ENCODE measurements around the gene LRRC43. TPM values are rescaled to one million over a fixed set of nuclear protein-coding genes. Genes with fewer than 3 reads are reported as not detected.
A peak's percentile ranks its signal among the peaks of the same experiment; 100 is the strongest.
"Not testable (repeated sequence)": the region's sequence is repeated elsewhere in the genome, so short reads cannot be mapped to it uniquely, and the experiment has no call there.

Gene LRRC43
- total and polyA plus RNA-seq, 5 donors = 0.69 to 3.1 (median 1.6) TPM

GRCh38 chr12:122194804-122195203, 11.9 kb downstream of the LRRC43 start:
- intact Hi-C loops (cut with DNase I) = no loop called here
- WGBS = 63% methylated on average over 1 of the region's 1 CpG
- Histone ChIP-seq H3K27ac (ENCODE audit: low read length) (no peak overlapping the region), H3K4me1 (ENCODE audit: control insufficient read depth, insufficient read depth, low read length) (no peaks in the 10 kb centered on the region), H3K9me3 (ENCODE audit: control insufficient read depth, low read length) (no peaks in the 10 kb centered on the region), H3K4me3 (ENCODE audit: low read length) (no peak overlapping the region), H3K27me3 (ENCODE audit: control insufficient read depth, insufficient read depth) (no peaks in the 10 kb centered on the region)
- no peak for ATAC-seq
- DNase-seq = no peak

GRCh38 chr12:122195405-122195804, 12.5 kb downstream of the LRRC43 start:
- Histone ChIP-seq H3K4me1 (ENCODE audit: control insufficient read depth, insufficient read depth, low read length) (no peaks in the 10 kb centered on the region), H3K9me3 (ENCODE audit: control insufficient read depth, low read length) (no peaks in the 10 kb centered on the region), H3K27me3 (ENCODE audit: control insufficient read depth, insufficient read depth) (no peaks in the 10 kb centered on the region), H3K4me3 (ENCODE audit: low read length) (no peak overlapping the region), H3K27ac (ENCODE audit: low read length) (no peak overlapping the region)
- DNase-seq (no peak), ATAC-seq (no peak)
- WGBS = 92% methylated on average over 4 of the region's 4 CpGs
- intact Hi-C loops (cut with DNase I) = no loop called here

GRCh38 chr12:122197612-122197966, 14.7 kb downstream of the LRRC43 start:
- H3K27me3 ChIP-seq (ENCODE audit: control insufficient read depth, insufficient read depth) = no peaks in the 10 kb centered on the region
- H3K27ac ChIP-seq (ENCODE audit: low read length) = no peak overlapping the region
- H3K9me3 ChIP-seq (ENCODE audit: control insufficient read depth, low read length) = no peaks in the 10 kb centered on the region
- DNase-seq = no peak
- WGBS = 43% methylated on average over 1 of the region's 1 CpG
- intact Hi-C loops (cut with DNase I) = no loop called here
- ATAC-seq = no peak
- no peaks in the 10 kb centered on the region for H3K4me1 ChIP-seq (ENCODE audit: control insufficient read depth, insufficient read depth, low read length)
- no peak overlapping the region for H3K4me3 ChIP-seq (ENCODE audit: low read length)

GRCh38 chr12:122199484-122200355, 16.8 kb downstream of the LRRC43 start:
- H3K4me1 ChIP-seq (ENCODE audit: control insufficient read depth, insufficient read depth, low read length) = no peaks in the 10 kb centered on the region
- H3K9me3 ChIP-seq (ENCODE audit: control insufficient read depth, low read length) = no peaks in the 10 kb centered on the region
- 91% methylated on average over 29 of the region's 29 CpGs for WGBS
- ATAC-seq = no peak
- H3K27ac ChIP-seq (ENCODE audit: low read length) = no peak overlapping the region
- DNase-seq = no peak
- intact Hi-C loops (cut with DNase I) = no loop called here
- H3K27me3 ChIP-seq (ENCODE audit: control insufficient read depth, insufficient read depth) = no peaks in the 10 kb centered on the region
- no peak overlapping the region for H3K4me3 ChIP-seq (ENCODE audit: low read length)

GRCh38 chr12:122200541-122201175, 17.7 kb downstream of the LRRC43 start:
- Histone ChIP-seq H3K27ac (ENCODE audit: low read length) (no peak overlapping the region), H3K4me3 (ENCODE audit: low read length) (no peak overlapping the region), H3K27me3 (ENCODE audit: control insufficient read depth, insufficient read depth) (no peaks in the 10 kb centered on the region), H3K4me1 (ENCODE audit: control insufficient read depth, insufficient read depth, low read length) (no peaks in the 10 kb centered on the region), H3K9me3 (ENCODE audit: control insufficient read depth, low read length) (no peaks in the 10 kb centered on the region)
- intact Hi-C loops (cut with DNase I) = no loop called here
- ATAC-seq = no peak
- DNase-seq = no peak
- WGBS = 70% methylated on average over 24 of the region's 24 CpGs

GRCh38 chr12:122201381-122201780, 18.5 kb downstream of the LRRC43 start:
- Histone ChIP-seq H3K27ac (ENCODE audit: low read length) (no peak overlapping the region), H3K27me3 (ENCODE audit: control insufficient read depth, insufficient read depth) (no peaks in the 10 kb centered on the region), H3K9me3 (ENCODE audit: control insufficient read depth, low read length) (no peaks in the 10 kb centered on the region), H3K4me3 (ENCODE audit: low read length) (no peak overlapping the region), H3K4me1 (ENCODE audit: control insufficient read depth, insufficient read depth, low read length) (no peaks in the 10 kb centered on the region)
- intact Hi-C loops (cut with DNase I) = no loop called here
- 91% methylated on average over 5 of the region's 5 CpGs for WGBS
- ATAC-seq (no peak), DNase-seq (no peak)

GRCh38 chr12:122202017-122202416, 19.1 kb downstream of the LRRC43 start:
- intact Hi-C loops (cut with DNase I) = no loop called here
- Histone ChIP-seq H3K9me3 (ENCODE audit: control insufficient read depth, low read length) (no peaks in the 10 kb centered on the region), H3K27me3 (ENCODE audit: control insufficient read depth, insufficient read depth) (no peaks in the 10 kb centered on the region), H3K4me3 (ENCODE audit: low read length) (no peak overlapping the region), H3K4me1 (ENCODE audit: control insufficient read depth, insufficient read depth, low read length) (no peaks in the 10 kb centered on the region), H3K27ac (ENCODE audit: low read length) (no peak overlapping the region)
- 97% methylated on average over 6 of the region's 6 CpGs for WGBS
- DNase-seq (no peak), ATAC-seq (no peak)

- DNase-seq; H3K4me1 ChIP-seq (ENCODE audit: control insufficient read depth, insufficient read depth, low read length); intact Hi-C loops (cut with DNase I); H3K27ac ChIP-seq (ENCODE audit: low read length); H3K27me3 ChIP-seq (ENCODE audit: control insufficient read depth, insufficient read depth); ATAC-seq; H3K9me3 ChIP-seq (ENCODE audit: control insufficient read depth, low read length): not testable (repeated sequence)
- peak overlapping the region; percentile 63 for H3K4me3 ChIP-seq (ENCODE audit: low read length)
- 65% methylated on average over 19 of the region's 19 CpGs for WGBS
These were observed 19.9 kb downstream of the LRRC43 start for GRCh38 chr12:122202811-122203210.

GRCh38 chr12:122203301-122204166, 20.6 kb downstream of the LRRC43 start, which contains the start of gene B3GNT4:
TSS of gene B3GNT4 (plus strand) at chr12:122203709. CDS start at chr12:122204619, 910 bp downstream.
- no peaks in the 10 kb centered on the region for H3K27me3 ChIP-seq (ENCODE audit: control insufficient read depth, insufficient read depth)

GRCh38 chr12:122204167-122205052, 21.5 kb downstream of the LRRC43 start:
- DNase-seq = no peak
- 11% methylated on average over 71 of the region's 71 CpGs for WGBS
- intact Hi-C loops (cut with DNase I) = no loop called here
- peak overlapping the region; percentile 63 for H3K4me3 ChIP-seq (ENCODE audit: low read length)
- no peak for ATAC-seq
- H3K27me3 ChIP-seq (ENCODE audit: control insufficient read depth, insufficient read depth) = no peaks in the 10 kb centered on the region
- H3K4me1 ChIP-seq (ENCODE audit: control insufficient read depth, insufficient read depth, low read length) = no peaks in the 10 kb centered on the region
- no peak overlapping the region for H3K27ac ChIP-seq (ENCODE audit: low read length)
- H3K9me3 ChIP-seq (ENCODE audit: control insufficient read depth, low read length) = no peaks in the 10 kb centered on the region

More at GRCh38 chr12:122203301-122204166, 20.6 kb downstream of the LRRC43 start, which contains the start of gene B3GNT4:
- Histone ChIP-seq H3K4me3 (ENCODE audit: low read length) (peak within 1 kb of the TSS; percentile 63), H3K4me1 (ENCODE audit: control insufficient read depth, insufficient read depth, low read length) (no peaks in the 10 kb centered on the region), H3K9me3 (ENCODE audit: control insufficient read depth, low read length) (no peaks in the 10 kb centered on the region), H3K27ac (ENCODE audit: low read length) (no peak within 1 kb of the TSS)
- intact Hi-C loops (cut with DNase I) = no loop called here
- under 1% methylated on average over 104 of the region's 104 CpGs for WGBS
- ATAC-seq (peak; percentile 78 to 83), DNase-seq (peak; percentile 71 to 87 (median 81))

Measured in right cardiac atrium (tissue), 5 donors.